IMR-90 (cell line): Measurements from ENCODE around the gene TRAF4. TPM values are rescaled to one million over a fixed set of nuclear protein-coding genes. Genes with fewer than 3 reads are reported as not detected.

Experiments used
- ATAC-seq: fragments of 200-7000 bp; cut with Tn5 transposase; 2 replicates; pipeline ENCODE4 v1.9.1; 2020; ENCODE audit warnings: low read depth, mild to moderate bottlenecking, moderate library complexity
- BruUV-seq: library from RNA; stranded (reverse); fragments of 400-500 nt; replicated peaks from 2 replicates; lab custom pipeline; 2021; lab: Mats Ljungman, UMichigan
- CTCF ChIA-PET: fragments of 300-600 bp; formaldehyde crosslinking; extraction: SDS; loops from one replicate; lab custom pipeline; 2021; ENCODE audit warnings: antibody characterized with exemption; lab: Yijun Ruan, JAX
- POLR2A ChIA-PET: fragments of 300-600 bp; sonication (Branson Sonifier 250); formaldehyde crosslinking; loops from one replicate; lab custom pipeline; 2022; ENCODE audit warnings: antibody characterized with exemption; ENCODE audit not compliant: unreplicated experiment; lab: Charles Lee
- DNase-seq: peaks from one replicate; pipeline ENCODE4 v3.0.0; 2013
- H2AFZ ChIP-seq: replicated peaks from 2 replicates; pipeline ENCODE3; 2013; ENCODE audit warnings: low read length, mild to moderate bottlenecking; ENCODE audit not compliant: poor library complexity
- H2AK5ac ChIP-seq: 2 replicates; pipeline ENCODE4 v1.6.1; 2013; ENCODE audit warnings: low read depth, low read length, inconsistent platforms
- H2AK9ac ChIP-seq: replicated peaks from 2 replicates; pipeline ENCODE3; 2013; ENCODE audit warnings: mild to moderate bottlenecking, low read depth, low read length, moderate library complexity; ENCODE audit not compliant: poor library complexity
- H2BK120ac ChIP-seq: 2 replicates; pipeline ENCODE4 v1.6.1; 2013; ENCODE audit warnings: low read depth, low read length, inconsistent platforms
- H2BK15ac ChIP-seq: 3 replicates; pipeline ENCODE4 v1.6.1; 2013; ENCODE audit warnings: low read depth, low read length, inconsistent platforms
- H2BK20ac ChIP-seq: 2 replicates; pipeline ENCODE4 v1.6.1; 2013; ENCODE audit warnings: low read depth, mild to moderate bottlenecking, inconsistent platforms, low read length, moderate library complexity
- H2BK5ac ChIP-seq: 2 replicates; pipeline ENCODE4 v1.6.1; 2013; ENCODE audit warnings: mild to moderate bottlenecking, low read depth, low read length, inconsistent platforms; ENCODE audit not compliant: poor library complexity, severe bottlenecking
- H3K14ac ChIP-seq: replicated peaks from 2 replicates; pipeline ENCODE4 v1.6.1; 2013; ENCODE audit warnings: low read depth, low read length, inconsistent platforms
- H3K18ac ChIP-seq: 2 replicates; pipeline ENCODE4 v1.6.1; 2013; ENCODE audit warnings: low read depth, low read length, control low read depth
- H3K23ac ChIP-seq: 2 replicates; pipeline ENCODE4 v1.6.1; 2013; ENCODE audit warnings: low read depth, low read length, inconsistent platforms
- H3K27ac ChIP-seq: 2 replicates; pipeline ENCODE4 v1.5.1; 2013; ENCODE audit warnings: mild to moderate bottlenecking, control low read depth, low read length; ENCODE audit not compliant: insufficient read depth
- H3K27me3 ChIP-seq: 2 replicates; pipeline ENCODE4 v1.6.1; 2013; ENCODE audit warnings: low read length; ENCODE audit not compliant: control insufficient read depth, insufficient read depth
- H3K36me3 ChIP-seq: 2 replicates; pipeline ENCODE4 v1.6.1; 2013; ENCODE audit warnings: low read length, mixed read lengths; ENCODE audit not compliant: control insufficient read depth, insufficient read depth
- H3K4ac ChIP-seq: 2 replicates; pipeline ENCODE4 v1.6.1; 2013; ENCODE audit warnings: low read depth, low read length, inconsistent platforms
- H3K4me1 ChIP-seq: 2 replicates; pipeline ENCODE4 v1.6.1; 2013; ENCODE audit warnings: low read length, mixed read lengths; ENCODE audit not compliant: control insufficient read depth, insufficient read depth
- H3K4me2 ChIP-seq: 2 replicates; pipeline ENCODE4 v1.6.1; 2013; ENCODE audit warnings: low read depth, mild to moderate bottlenecking, control low read depth, low read length, moderate library complexity
- H3K4me3 ChIP-seq: 2 replicates; pipeline ENCODE4 v1.5.1; 2013; ENCODE audit warnings: low read depth, mild to moderate bottlenecking, control low read depth, low read length, moderate library complexity; ENCODE audit not compliant: insufficient read depth
- H3K56ac ChIP-seq: 2 replicates; pipeline ENCODE4 v1.6.1; 2013; ENCODE audit warnings: low read length, inconsistent platforms; ENCODE audit not compliant: insufficient read depth; ENCODE audit errors: extremely low read depth
- H3K79me1 ChIP-seq, 2 experiments: 2 replicates each; pipeline ENCODE4 v1.6.1; 2013; ENCODE audit warnings: low read length in 2 of 2, inconsistent platforms in 1 of 2, low read depth in 1 of 2
- H3K9ac ChIP-seq: 2 replicates; pipeline ENCODE4 v1.6.1; 2013; ENCODE audit warnings: low read depth, low read length, control low read depth
- H3K9me1 ChIP-seq: 2 replicates; pipeline ENCODE4 v1.6.1; 2013; ENCODE audit warnings: low read length, inconsistent platforms; ENCODE audit not compliant: insufficient read depth
- H3K9me3 ChIP-seq: 2 replicates; pipeline ENCODE4 v1.6.1; 2013; ENCODE audit warnings: low read length; ENCODE audit not compliant: control insufficient read depth, insufficient read depth
- H4K20me1 ChIP-seq: 2 replicates; pipeline ENCODE4 v1.6.1; 2013; ENCODE audit warnings: low read length, inconsistent platforms; ENCODE audit not compliant: insufficient read depth
- H4K5ac ChIP-seq: 2 replicates; pipeline ENCODE4 v1.6.1; 2013; ENCODE audit warnings: mild to moderate bottlenecking, low read depth, low read length, control low read depth
- H4K8ac ChIP-seq, 2 experiments: 2 replicates each; pipeline ENCODE4 v1.6.1; 2013; ENCODE audit warnings: low read depth in 2 of 2, low read length in 2 of 2, control low read depth in 1 of 2, inconsistent platforms in 1 of 2
- H4K91ac ChIP-seq: 2 replicates; pipeline ENCODE4 v1.6.1; 2013; ENCODE audit warnings: low read depth, low read length, inconsistent platforms; ENCODE audit not compliant: insufficient read depth
- BHLHE40 ChIP-seq: fragments of 150-350 bp; IDR thresholded peaks from 2 replicates; pipeline ENCODE4 v1.6.1; 2016; ENCODE audit warnings: mild to moderate bottlenecking, low read depth, low read length
- CEBPB ChIP-seq: IDR thresholded peaks from 2 replicates; pipeline ENCODE4 v1.6.1; 2012; ENCODE audit warnings: low read depth, low read length, improper control_type of control experiment
- CHD1 ChIP-seq: IDR thresholded peaks from 2 replicates; pipeline ENCODE4 v1.6.1; 2012; ENCODE audit warnings: low read depth, low read length, improper control_type of control experiment
- CTCF ChIP-seq: conservative IDR thresholded peaks from 2 replicates; pipeline ENCODE4 v1.5.1; 2012; ENCODE audit warnings: mild to moderate bottlenecking, low read depth, low read length, improper control_type of control experiment
- ELK1 ChIP-seq: fragments of 150-350 bp; IDR thresholded peaks from 2 replicates; pipeline ENCODE4 v1.6.1; 2016; ENCODE audit warnings: low read depth, mild to moderate bottlenecking, low read length, moderate library complexity, borderline replicate concordance
- FOS ChIP-seq: fragments of 150-350 bp; IDR thresholded peaks from 2 replicates; pipeline ENCODE4 v1.6.1; 2016; ENCODE audit warnings: low read depth, low read length
- MAFK ChIP-seq: IDR thresholded peaks from 2 replicates; pipeline ENCODE4 v1.6.1; 2012; ENCODE audit warnings: low read depth, low read length, improper control_type of control experiment
- MAZ ChIP-seq: IDR thresholded peaks from 2 replicates; pipeline ENCODE4 v1.6.1; 2012; ENCODE audit warnings: low read depth, mild to moderate bottlenecking, low read length, improper control_type of control experiment, moderate library complexity, borderline replicate concordance
- MXI1 ChIP-seq: IDR thresholded peaks from 2 replicates; pipeline ENCODE4 v1.6.1; 2012; ENCODE audit warnings: low read depth, mild to moderate bottlenecking, low read length, moderate library complexity, borderline replicate concordance
- NFE2L2 ChIP-seq: fragments of 150-350 bp; IDR thresholded peaks from 2 replicates; pipeline ENCODE4 v1.6.1; 2016; ENCODE audit warnings: low read depth, mild to moderate bottlenecking, low read length
- POLR2A ChIP-seq: IDR thresholded peaks from 2 replicates; pipeline ENCODE4 v1.6.1; 2012; ENCODE audit warnings: mild to moderate bottlenecking, low read depth, low read length
- RAD21 ChIP-seq: IDR thresholded peaks from 2 replicates; pipeline ENCODE4 v1.6.1; 2012; ENCODE audit warnings: low read length, improper control_type of control experiment
- RFX5 ChIP-seq: IDR thresholded peaks from 2 replicates; pipeline ENCODE4 v1.8.0; 2012; ENCODE audit warnings: low read depth, mild to moderate bottlenecking, low read length, moderate library complexity
- SMC3 ChIP-seq: fragments of 150-350 bp; IDR thresholded peaks from 2 replicates; pipeline ENCODE4 v1.6.1; 2016; ENCODE audit warnings: low read depth, mild to moderate bottlenecking, antibody characterized with exemption, low read length, moderate library complexity
- WGBS, 2 experiments: methylation state at CpG; one replicate each; pipeline versions ENCODE4 v1.1.5 to v1.1.7; 2013; ENCODE audit warnings: missing lambda C conversion rate in 2 of 2; ENCODE audit not compliant: insufficient read length in 1 of 2; ENCODE audit errors: extremely low coverage in 2 of 2; 5-methylcytosine and 5-hydroxymethylcytosine counted together
- dilution Hi-C: fragments of 300-500 bp; cut with HindIII; formaldehyde crosslinking; loops from one replicate; pipeline ENCODE4 v1.14.3; 2018; ENCODE audit warnings: low sequenced_read_pairs; ENCODE audit not compliant: unreplicated experiment
- in situ Hi-C: fragments of 300-500 bp; cut with MboI; formaldehyde crosslinking; loops from 3 replicates; pipeline ENCODE4 v1.14.3; 2019; ENCODE audit warnings: low sequenced_read_pairs, inconsistent platforms, mixed read lengths
- intact Hi-C: fragments of 100-400 bp; cut with micrococcal nuclease; formaldehyde crosslinking; loops from 2 replicates; pipeline ENCODE4 v1.10.0; 2022
- polyA plus RNA-seq, 3 experiments: library from polyadenylated mRNA; depleted of rRNA; stranded (reverse); fragments of >200 nt; gene quantifications; 2 replicates each; pipeline ENCODE4 v1.2.3, GENCODE V29; 2012; ENCODE audit warnings: low replicate concordance in 1 of 3
- total RNA-seq: library from RNA; depleted of rRNA; stranded (reverse); fragments of >200 nt; gene quantifications from 2 replicates; pipeline ENCODE4 v1.2.3, GENCODE V29; 2012
- TF ChIP-seq, protein P1 (sequence below): fragments of 150-350 bp; IDR thresholded peaks from 2 replicates; pipeline ENCODE4 v1.6.1; 2017; ENCODE audit warnings: mild to moderate bottlenecking, antibody characterized with exemption, low read length, low read depth

Gene TRAF4
- total and polyA plus RNA-seq, 2 of the 4 experiments (the other 2 are of a cell fraction), result 36.9 to 63.2 TPM

DNA sequence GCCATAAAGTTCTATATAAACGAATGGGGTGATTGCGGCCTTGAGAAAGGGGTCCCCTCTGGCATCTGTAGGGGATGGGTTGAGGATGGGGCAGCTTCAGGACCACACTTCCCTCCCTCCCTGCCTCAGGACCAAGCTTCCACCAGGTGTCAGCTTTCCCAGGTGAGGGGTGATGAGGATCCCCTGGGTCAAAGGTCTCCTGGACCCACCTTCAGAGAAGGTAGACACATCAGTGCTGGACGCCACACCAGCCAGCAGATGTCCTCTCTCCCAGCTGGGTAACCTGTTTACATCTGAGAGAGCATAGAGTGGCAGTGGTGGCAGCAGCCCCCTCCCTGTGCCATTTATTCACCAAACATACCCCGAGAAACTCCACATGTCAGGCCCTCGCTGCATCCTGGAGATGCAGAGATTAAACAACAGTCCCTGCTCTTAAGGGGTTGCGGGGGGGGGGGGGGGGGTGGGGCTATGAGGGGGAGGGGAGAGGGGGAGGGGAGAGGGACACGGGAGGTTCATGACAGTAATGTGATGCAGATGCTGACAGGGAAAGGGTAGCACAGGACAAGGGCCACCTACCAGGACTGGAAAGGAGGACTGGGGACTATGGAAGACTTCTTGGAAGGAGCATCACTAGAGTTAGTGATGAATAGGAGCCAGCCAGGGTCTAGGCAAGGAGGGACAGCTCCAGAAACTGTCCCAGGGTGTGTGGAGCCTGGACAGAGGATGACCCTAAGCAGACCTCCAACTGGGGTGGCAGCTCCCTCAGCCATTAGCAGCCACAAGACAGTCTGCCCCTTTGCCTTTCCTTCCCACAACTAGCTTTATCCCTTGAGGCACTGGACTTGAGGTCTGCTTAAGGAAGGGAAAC is 37.1 kb upstream of the TRAF4 start:
- H2BK120ac ChIP-seq, result no peak overlapping the region
- H2BK20ac ChIP-seq, result no peak overlapping the region
- CTCF ChIA-PET, result no interaction called here
- H4K91ac ChIP-seq, result no peak overlapping the region
- POLR2A ChIA-PET, result no interaction called here
- no peak overlapping the region for H3K18ac ChIP-seq
- no peak overlapping the region for H2AK5ac ChIP-seq
- no peak overlapping the region for H3K4me2 ChIP-seq
- H3K9me1 ChIP-seq, result peaks cover 8% of the 10 kb centered on the region
- 100% methylated on average over 1 of the region's 7 CpGs; no CpG with 5 or more reads in 1 of the 2 experiments for WGBS, 2 experiments
- intact Hi-C loops, result no loop called here
- H4K8ac ChIP-seq, result no peak overlapping the region
- no peak overlapping the region for H2BK15ac ChIP-seq
- no peak overlapping the region for H2AFZ ChIP-seq
- H3K9me3 ChIP-seq, result no peaks in the 10 kb centered on the region
- H3K4ac ChIP-seq, result no peak overlapping the region
- no peak overlapping the region for H4K5ac ChIP-seq
- dilution Hi-C loops, result no loop called here
- DNase-seq, result no peak
- H3K36me3 ChIP-seq, result peaks cover 41% of the 10 kb centered on the region
- no peaks in the 10 kb centered on the region for H3K27me3 ChIP-seq
- no peak overlapping the region for H2BK5ac ChIP-seq
- in situ Hi-C loops, result no loop called here
- H2AK9ac ChIP-seq, result no peak overlapping the region
- H3K9ac ChIP-seq, result no peak overlapping the region
- BruUV-seq, result no TSS peak
- H3K4me1 ChIP-seq, result peaks cover 3% of the 10 kb centered on the region
- no peak for ATAC-seq
- no peak overlapping the region for H3K27ac ChIP-seq
- H3K14ac ChIP-seq, result no peak overlapping the region
- no peak overlapping the region for H3K4me3 ChIP-seq
- H3K79me1 ChIP-seq, result peaks cover 6 to 12% of the 10 kb centered on the region in 2 experiments; a peak in 3 of 4 replicates
- no peak overlapping the region for H3K56ac ChIP-seq
- H3K23ac ChIP-seq, result no peak overlapping the region
- no peaks in the 10 kb centered on the region for H4K20me1 ChIP-seq
- TF ChIP-seq CTCF (no peak), CHD1 (no peak), MAZ (no peak), SMC3 (no peak), FOS (no peak), NFE2L2 (no peak), POLR2A (no peak), MXI1 (no peak), BHLHE40 (no peak), ELK1 (no peak), RFX5 (no peak), MAFK (no peak), CEBPB (no peak), RAD21 (no peak)
- TF ChIP-seq, protein P1, sequence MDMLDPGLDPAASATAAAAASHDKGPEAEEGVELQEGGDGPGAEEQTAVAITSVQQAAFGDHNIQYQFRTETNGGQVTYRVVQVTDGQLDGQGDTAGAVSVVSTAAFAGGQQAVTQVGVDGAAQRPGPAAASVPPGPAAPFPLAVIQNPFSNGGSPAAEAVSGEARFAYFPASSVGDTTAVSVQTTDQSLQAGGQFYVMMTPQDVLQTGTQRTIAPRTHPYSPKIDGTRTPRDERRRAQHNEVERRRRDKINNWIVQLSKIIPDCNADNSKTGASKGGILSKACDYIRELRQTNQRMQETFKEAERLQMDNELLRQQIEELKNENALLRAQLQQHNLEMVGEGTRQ, result no peak
